ENCODE measurements around the gene DLG2. TPM values are rescaled to one million over a fixed set of nuclear protein-coding genes. Genes with fewer than 3 reads are reported as not detected.

Gene DLG2
- total and polyA plus RNA-seq, 4 donors = 1.3 to 23.3 (median 10.9) TPM

GRCh38 chr11:83972536-83972935, 1654.6 kb downstream of the DLG2 start:
- DNase-seq = no peak
- WGBS, 2 donors = 95 to 96% methylated on average over 1 of the region's 1 CpG
- ATAC-seq (ENCODE audit: low FRiP score) = no peak
- no peaks in the 10 kb centered on the region for H3K9me3 ChIP-seq (ENCODE audit: control insufficient read depth, low read length)
- H3K36me3 ChIP-seq (ENCODE audit: control insufficient read depth in 1 of 2, insufficient read depth in 2 of 2, low read length in 1 of 2) = no peaks in the 10 kb centered on the region
- H3K27ac ChIP-seq (ENCODE audit: low read depth in 1 of 2, low read length in 2 of 2) = no peak overlapping the region
- H3K27me3 ChIP-seq (ENCODE audit: control insufficient read depth in 1 of 2, insufficient read depth in 2 of 2, low read length in 1 of 2) = no peaks in the 10 kb centered on the region
- H3K4me3 ChIP-seq (ENCODE audit: low read length in 2 of 2) = no peak overlapping the region
- intact Hi-C loops (cut with DNase I) = no loop called here
- H3K4me1 ChIP-seq (ENCODE audit: control insufficient read depth in 1 of 2, insufficient read depth in 2 of 2, low read length in 2 of 2) = no peaks in the 10 kb centered on the region

- no peak for ATAC-seq (ENCODE audit: low FRiP score)
- Histone ChIP-seq H3K27me3 (ENCODE audit: control insufficient read depth in 1 of 2, insufficient read depth in 2 of 2, low read length in 1 of 2) (no peaks in the 10 kb centered on the region), H3K4me1 (ENCODE audit: control insufficient read depth in 1 of 2, insufficient read depth in 2 of 2, low read length in 2 of 2) (no peaks in the 10 kb centered on the region), H3K4me3 (ENCODE audit: low read length in 2 of 2) (no peak overlapping the region), H3K9me3 (ENCODE audit: control insufficient read depth, low read length) (no peaks in the 10 kb centered on the region), H3K36me3 (ENCODE audit: control insufficient read depth in 1 of 2, insufficient read depth in 2 of 2, low read length in 1 of 2) (no peaks in the 10 kb centered on the region), H3K27ac (ENCODE audit: low read depth in 1 of 2, low read length in 2 of 2) (no peak overlapping the region)
- intact Hi-C loops (cut with DNase I) = no loop called here
- WGBS, 2 donors = 18 to 24% methylated on average over 1 of the region's 1 CpG
- DNase-seq = no peak
Measured at GRCh38 chr11:83971063-83971462, 1656.1 kb downstream of the DLG2 start.

GRCh38 chr11:83970061-83970671, 1657.0 kb downstream of the DLG2 start:
- no peak overlapping the region for H3K27ac ChIP-seq (ENCODE audit: low read depth in 1 of 2, low read length in 2 of 2)
- no peaks in the 10 kb centered on the region for H3K9me3 ChIP-seq (ENCODE audit: control insufficient read depth, low read length)
- H3K4me1 ChIP-seq (ENCODE audit: control insufficient read depth in 1 of 2, insufficient read depth in 2 of 2, low read length in 2 of 2) = no peaks in the 10 kb centered on the region
- 72 to 73% methylated on average over 2 of the region's 2 CpGs for WGBS, 2 donors
- intact Hi-C loops (cut with DNase I) = no loop called here
- DNase-seq = no peak
- ATAC-seq (ENCODE audit: low FRiP score) = no peak
- H3K27me3 ChIP-seq (ENCODE audit: control insufficient read depth in 1 of 2, insufficient read depth in 2 of 2, low read length in 1 of 2) = no peaks in the 10 kb centered on the region
- H3K36me3 ChIP-seq (ENCODE audit: control insufficient read depth in 1 of 2, insufficient read depth in 2 of 2, low read length in 1 of 2) = no peaks in the 10 kb centered on the region
- no peak overlapping the region for H3K4me3 ChIP-seq (ENCODE audit: low read length in 2 of 2)

- Histone ChIP-seq H3K27ac (ENCODE audit: low read depth in 1 of 2, low read length in 2 of 2) (no peak overlapping the region), H3K9me3 (ENCODE audit: control insufficient read depth, low read length) (no peaks in the 10 kb centered on the region), H3K4me1 (ENCODE audit: control insufficient read depth in 1 of 2, insufficient read depth in 2 of 2, low read length in 2 of 2) (no peaks in the 10 kb centered on the region), H3K27me3 (ENCODE audit: control insufficient read depth in 1 of 2, insufficient read depth in 2 of 2, low read length in 1 of 2) (no peaks in the 10 kb centered on the region), H3K4me3 (ENCODE audit: low read length in 2 of 2) (no peak overlapping the region), H3K36me3 (ENCODE audit: control insufficient read depth in 1 of 2, insufficient read depth in 2 of 2, low read length in 1 of 2) (no peaks in the 10 kb centered on the region)
- ATAC-seq (ENCODE audit: low FRiP score) = no peak
- intact Hi-C loops (cut with DNase I) = no loop called here
- DNase-seq = no peak
- WGBS, 2 donors = 51 to 53% methylated on average over 2 of the region's 2 CpGs
Measured at GRCh38 chr11:83957038-83957900, 1669.9 kb downstream of the DLG2 start.

GRCh38 chr11:83956119-83956697, 1670.9 kb downstream of the DLG2 start:
- WGBS, 2 donors = 89% methylated on average over 10 of the region's 10 CpGs
- H3K4me1 ChIP-seq (ENCODE audit: control insufficient read depth in 1 of 2, insufficient read depth in 2 of 2, low read length in 2 of 2) = no peaks in the 10 kb centered on the region
- DNase-seq (peak in 1 of 2 donors; percentile 63), ATAC-seq (ENCODE audit: low FRiP score) (peak; percentile 33)
- no peak overlapping the region for H3K27ac ChIP-seq (ENCODE audit: low read depth in 1 of 2, low read length in 2 of 2)
- no peak overlapping the region for H3K4me3 ChIP-seq (ENCODE audit: low read length in 2 of 2)
- intact Hi-C loops (cut with DNase I) = no loop called here
- H3K9me3 ChIP-seq (ENCODE audit: control insufficient read depth, low read length) = no peaks in the 10 kb centered on the region
- no peaks in the 10 kb centered on the region for H3K27me3 ChIP-seq (ENCODE audit: control insufficient read depth in 1 of 2, insufficient read depth in 2 of 2, low read length in 1 of 2)
- H3K36me3 ChIP-seq (ENCODE audit: control insufficient read depth in 1 of 2, insufficient read depth in 2 of 2, low read length in 1 of 2) = no peaks in the 10 kb centered on the region

- H3K9me3 ChIP-seq (ENCODE audit: control insufficient read depth, low read length) = no peaks in the 10 kb centered on the region
- no peaks in the 10 kb centered on the region for H3K4me1 ChIP-seq (ENCODE audit: control insufficient read depth in 1 of 2, insufficient read depth in 2 of 2, low read length in 2 of 2)
- DNase-seq (no peak), ATAC-seq (ENCODE audit: low FRiP score) (no peak)
- 78 to 79% methylated on average over 4 of the region's 4 CpGs for WGBS, 2 donors
- H3K27me3 ChIP-seq (ENCODE audit: control insufficient read depth in 1 of 2, insufficient read depth in 2 of 2, low read length in 1 of 2) = no peaks in the 10 kb centered on the region
- H3K27ac ChIP-seq (ENCODE audit: low read depth in 1 of 2, low read length in 2 of 2) = no peak overlapping the region
- no peak overlapping the region for H3K4me3 ChIP-seq (ENCODE audit: low read length in 2 of 2)
- intact Hi-C loops (cut with DNase I) = no loop called here
- H3K36me3 ChIP-seq (ENCODE audit: control insufficient read depth in 1 of 2, insufficient read depth in 2 of 2, low read length in 1 of 2) = no peaks in the 10 kb centered on the region
Measured at GRCh38 chr11:83954780-83955179, 1672.4 kb downstream of the DLG2 start.

DNA sequence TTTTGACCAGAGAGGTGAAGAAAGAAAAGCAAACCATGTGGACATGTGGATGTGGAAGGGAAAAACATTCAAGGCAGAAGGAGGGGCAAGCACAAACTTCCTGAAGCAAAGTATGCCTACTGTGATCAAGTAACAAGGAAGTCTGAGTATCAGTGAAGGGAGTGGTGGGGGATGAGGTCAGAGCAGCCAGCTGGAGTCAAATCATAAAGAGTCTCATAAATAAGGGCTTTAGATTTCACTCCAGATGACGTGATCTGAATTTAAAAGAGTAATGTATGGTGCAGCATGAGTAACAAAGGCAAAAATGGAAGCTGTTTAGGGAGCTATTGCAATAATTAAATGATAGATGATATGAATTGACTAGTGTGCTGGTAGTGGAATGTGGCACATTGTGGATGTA, 1675.6 kb downstream of the DLG2 start:
- no peaks in the 10 kb centered on the region for H3K27me3 ChIP-seq (ENCODE audit: control insufficient read depth in 1 of 2, insufficient read depth in 2 of 2, low read length in 1 of 2)
- WGBS, 2 donors = 19 to 22% methylated on average over 1 of the region's 1 CpG
- ATAC-seq (ENCODE audit: low FRiP score) (no peak), DNase-seq (no peak)
- H3K27ac ChIP-seq (ENCODE audit: low read depth in 1 of 2, low read length in 2 of 2) = no peak overlapping the region
- H3K4me3 ChIP-seq (ENCODE audit: low read length in 2 of 2) = no peak overlapping the region
- no peaks in the 10 kb centered on the region for H3K9me3 ChIP-seq (ENCODE audit: control insufficient read depth, low read length)
- intact Hi-C loops (cut with DNase I) = no loop called here
- no peaks in the 10 kb centered on the region for H3K36me3 ChIP-seq (ENCODE audit: control insufficient read depth in 1 of 2, insufficient read depth in 2 of 2, low read length in 1 of 2)
- no peaks in the 10 kb centered on the region for H3K4me1 ChIP-seq (ENCODE audit: control insufficient read depth in 1 of 2, insufficient read depth in 2 of 2, low read length in 2 of 2)

DNA sequence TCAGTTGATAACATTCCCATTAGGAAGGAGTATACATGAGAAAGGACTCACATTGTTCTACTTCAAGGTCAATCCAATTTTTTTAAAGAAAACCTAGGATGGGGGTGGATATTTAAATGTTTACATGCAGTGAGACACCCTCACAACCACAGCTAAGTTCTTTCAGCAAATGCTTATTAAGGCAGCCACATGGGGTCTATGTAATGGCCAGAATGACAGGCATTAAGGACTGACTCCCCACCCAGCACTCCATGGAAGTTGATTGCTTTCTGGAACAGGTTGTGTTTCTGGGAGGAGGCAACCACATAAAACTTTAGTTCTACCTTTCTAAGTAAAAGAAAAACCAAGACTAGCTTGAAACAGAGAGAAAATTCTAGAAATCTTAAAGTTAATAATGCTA, 1678.9 kb downstream of the DLG2 start:
- Histone ChIP-seq H3K9me3 (ENCODE audit: control insufficient read depth, low read length) (no peaks in the 10 kb centered on the region), H3K4me3 (ENCODE audit: low read length in 2 of 2) (no peak overlapping the region), H3K27me3 (ENCODE audit: control insufficient read depth in 1 of 2, insufficient read depth in 2 of 2, low read length in 1 of 2) (no peaks in the 10 kb centered on the region), H3K4me1 (ENCODE audit: control insufficient read depth in 1 of 2, insufficient read depth in 2 of 2, low read length in 2 of 2) (no peaks in the 10 kb centered on the region), H3K27ac (ENCODE audit: low read depth in 1 of 2, low read length in 2 of 2) (no peak overlapping the region), H3K36me3 (ENCODE audit: control insufficient read depth in 1 of 2, insufficient read depth in 2 of 2, low read length in 1 of 2) (no peaks in the 10 kb centered on the region)
- ATAC-seq (ENCODE audit: low FRiP score) = no peak
- intact Hi-C loops (cut with DNase I) = no loop called here
- DNase-seq = no peak

DNA sequence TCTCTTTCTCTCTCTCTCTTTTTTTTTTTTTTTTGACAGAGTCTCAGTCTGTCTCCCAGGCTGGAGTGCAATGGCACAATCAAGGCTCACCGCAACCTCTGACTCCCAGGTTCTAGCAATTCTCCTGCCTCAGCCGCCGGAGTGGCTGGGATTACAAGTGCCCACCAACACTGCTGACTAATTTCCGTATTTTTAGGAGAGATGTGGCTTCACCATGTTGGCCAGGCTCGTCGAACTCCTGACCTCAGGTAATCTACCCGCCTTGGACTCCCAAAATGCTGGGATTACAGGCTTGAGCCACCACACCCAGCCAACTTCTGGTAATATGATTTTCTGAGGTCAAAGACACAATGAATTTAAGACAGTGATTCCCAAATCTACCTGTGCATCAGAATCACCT, 1681.2 kb downstream of the DLG2 start:
- DNase-seq = peak in 1 of 2 donors; percentile 57

More for the DNA sequence above, 1681.2 kb downstream of the DLG2 start:
- WGBS, 2 donors = 92 to 98% methylated on average over 7 of the region's 7 CpGs
- intact Hi-C loops (cut with DNase I) = no loop called here
- no peaks in the 10 kb centered on the region for H3K4me1 ChIP-seq (ENCODE audit: control insufficient read depth in 1 of 2, insufficient read depth in 2 of 2, low read length in 2 of 2)
- no peak for ATAC-seq (ENCODE audit: low FRiP score)
- H3K27me3 ChIP-seq (ENCODE audit: control insufficient read depth in 1 of 2, insufficient read depth in 2 of 2, low read length in 1 of 2) = no peaks in the 10 kb centered on the region
- H3K36me3 ChIP-seq (ENCODE audit: control insufficient read depth in 1 of 2, insufficient read depth in 2 of 2, low read length in 1 of 2) = no peaks in the 10 kb centered on the region
- H3K9me3 ChIP-seq (ENCODE audit: control insufficient read depth, low read length) = no peaks in the 10 kb centered on the region
- H3K27ac ChIP-seq (ENCODE audit: low read depth in 1 of 2, low read length in 2 of 2) = no peak overlapping the region
- no peak overlapping the region for H3K4me3 ChIP-seq (ENCODE audit: low read length in 2 of 2)

Measured in aorta (tissue), 5 donors.